ENCODE measurements around the gene SLC16A3.

DNA sequence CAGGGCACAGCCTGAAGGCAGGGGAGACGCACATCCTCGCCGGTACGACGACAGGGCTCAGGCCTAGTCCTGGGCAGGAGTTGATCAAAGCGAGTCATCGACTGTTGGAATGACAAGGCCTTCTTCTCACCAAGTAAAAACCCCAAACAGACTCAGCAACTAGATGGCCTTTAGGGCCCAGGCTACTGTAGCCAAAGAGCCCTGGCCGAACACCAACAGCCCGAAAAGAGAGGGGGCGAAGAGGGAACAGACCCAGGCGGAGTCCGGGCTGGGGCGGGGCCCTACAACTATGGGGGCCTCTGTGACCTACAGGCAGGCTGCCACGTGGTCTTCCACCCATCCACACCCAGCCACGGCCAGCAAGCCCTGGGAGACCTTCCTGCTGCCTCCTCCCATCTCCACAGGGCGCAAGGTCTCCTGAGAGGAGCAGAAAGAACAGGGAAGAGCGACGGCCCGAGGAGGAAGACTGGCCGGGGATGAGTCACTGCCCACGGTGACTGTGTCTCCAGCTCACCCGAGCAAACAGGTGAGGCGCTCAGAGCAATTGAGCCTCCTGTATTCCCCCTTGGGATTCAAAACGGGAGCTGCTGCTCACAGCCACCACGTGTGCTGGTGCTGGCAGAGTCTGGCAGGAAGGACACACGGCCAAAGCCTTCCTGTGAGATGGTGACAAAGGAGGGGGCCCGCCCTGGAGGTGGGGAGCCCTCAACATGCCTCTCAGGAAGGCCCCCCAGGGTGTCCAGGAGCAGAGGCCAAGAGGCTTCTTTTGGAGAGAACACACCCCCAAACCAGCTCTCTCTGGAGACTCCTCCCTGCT is 17.7 kb downstream of the SLC16A3 start:
- TF ChIP-seq, protein P1, sequence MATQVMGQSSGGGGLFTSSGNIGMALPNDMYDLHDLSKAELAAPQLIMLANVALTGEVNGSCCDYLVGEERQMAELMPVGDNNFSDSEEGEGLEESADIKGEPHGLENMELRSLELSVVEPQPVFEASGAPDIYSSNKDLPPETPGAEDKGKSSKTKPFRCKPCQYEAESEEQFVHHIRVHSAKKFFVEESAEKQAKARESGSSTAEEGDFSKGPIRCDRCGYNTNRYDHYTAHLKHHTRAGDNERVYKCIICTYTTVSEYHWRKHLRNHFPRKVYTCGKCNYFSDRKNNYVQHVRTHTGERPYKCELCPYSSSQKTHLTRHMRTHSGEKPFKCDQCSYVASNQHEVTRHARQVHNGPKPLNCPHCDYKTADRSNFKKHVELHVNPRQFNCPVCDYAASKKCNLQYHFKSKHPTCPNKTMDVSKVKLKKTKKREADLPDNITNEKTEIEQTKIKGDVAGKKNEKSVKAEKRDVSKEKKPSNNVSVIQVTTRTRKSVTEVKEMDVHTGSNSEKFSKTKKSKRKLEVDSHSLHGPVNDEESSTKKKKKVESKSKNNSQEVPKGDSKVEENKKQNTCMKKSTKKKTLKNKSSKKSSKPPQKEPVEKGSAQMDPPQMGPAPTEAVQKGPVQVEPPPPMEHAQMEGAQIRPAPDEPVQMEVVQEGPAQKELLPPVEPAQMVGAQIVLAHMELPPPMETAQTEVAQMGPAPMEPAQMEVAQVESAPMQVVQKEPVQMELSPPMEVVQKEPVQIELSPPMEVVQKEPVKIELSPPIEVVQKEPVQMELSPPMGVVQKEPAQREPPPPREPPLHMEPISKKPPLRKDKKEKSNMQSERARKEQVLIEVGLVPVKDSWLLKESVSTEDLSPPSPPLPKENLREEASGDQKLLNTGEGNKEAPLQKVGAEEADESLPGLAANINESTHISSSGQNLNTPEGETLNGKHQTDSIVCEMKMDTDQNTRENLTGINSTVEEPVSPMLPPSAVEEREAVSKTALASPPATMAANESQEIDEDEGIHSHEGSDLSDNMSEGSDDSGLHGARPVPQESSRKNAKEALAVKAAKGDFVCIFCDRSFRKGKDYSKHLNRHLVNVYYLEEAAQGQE (IDR thresholded peaks at IDR 0.05; ENCODE audit: unreplicated experiment) = no peak
- TF ChIP-seq, protein P2, sequence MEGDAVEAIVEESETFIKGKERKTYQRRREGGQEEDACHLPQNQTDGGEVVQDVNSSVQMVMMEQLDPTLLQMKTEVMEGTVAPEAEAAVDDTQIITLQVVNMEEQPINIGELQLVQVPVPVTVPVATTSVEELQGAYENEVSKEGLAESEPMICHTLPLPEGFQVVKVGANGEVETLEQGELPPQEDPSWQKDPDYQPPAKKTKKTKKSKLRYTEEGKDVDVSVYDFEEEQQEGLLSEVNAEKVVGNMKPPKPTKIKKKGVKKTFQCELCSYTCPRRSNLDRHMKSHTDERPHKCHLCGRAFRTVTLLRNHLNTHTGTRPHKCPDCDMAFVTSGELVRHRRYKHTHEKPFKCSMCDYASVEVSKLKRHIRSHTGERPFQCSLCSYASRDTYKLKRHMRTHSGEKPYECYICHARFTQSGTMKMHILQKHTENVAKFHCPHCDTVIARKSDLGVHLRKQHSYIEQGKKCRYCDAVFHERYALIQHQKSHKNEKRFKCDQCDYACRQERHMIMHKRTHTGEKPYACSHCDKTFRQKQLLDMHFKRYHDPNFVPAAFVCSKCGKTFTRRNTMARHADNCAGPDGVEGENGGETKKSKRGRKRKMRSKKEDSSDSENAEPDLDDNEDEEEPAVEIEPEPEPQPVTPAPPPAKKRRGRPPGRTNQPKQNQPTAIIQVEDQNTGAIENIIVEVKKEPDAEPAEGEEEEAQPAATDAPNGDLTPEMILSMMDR (conservative IDR thresholded peaks at IDR 0.05; ENCODE audit: low read depth in 2 of 2) = no peak
- TF ChIP-seq POLR2AphosphoS5 (IDR thresholded peaks at IDR 0.05; ENCODE audit: low read depth) (no peak), EZH2phosphoT487 (IDR thresholded peaks at IDR 0.05; ENCODE audit: unreplicated experiment) (no peak), EZH2 (IDR thresholded peaks at IDR 0.05; ENCODE audit: low read depth, unreplicated experiment) (no peak), CREB1 (CRISPR knock-in tag; IDR thresholded peaks at IDR 0.05; ENCODE audit: low read depth) (no peak), ZNF331 (CRISPR knock-in tag; IDR thresholded peaks at IDR 0.05; ENCODE audit: low read depth) (no peak), JUNB (IDR thresholded peaks at IDR 0.05; ENCODE audit: unreplicated experiment) (no peak), ZNF114 (CRISPR knock-in tag; IDR thresholded peaks at IDR 0.05) (no peak)

Data from GM23338 (cell line).